GM12878 (cell line): ENCODE results near the gene ITFG1. TPM values are rescaled to one million over a fixed set of nuclear protein-coding genes. Genes with fewer than 3 reads are reported as not detected.
A peak's percentile ranks its signal among the peaks of the same experiment; 100 is the strongest.
"Not testable (repeated sequence)": the region's sequence is repeated elsewhere in the genome, so short reads cannot be mapped to it uniquely, and the experiment has no call there.

Source experiments
- ATAC-seq: fragments of 200-7000 bp; cut with Tn5 transposase; 3 replicates; pipeline ENCODE4 v1.9.1; 2020; ENCODE audit warnings: mild to moderate bottlenecking, moderate library complexity
- BruUV-seq: library from RNA; stranded (reverse); fragments of 400-500 nt; replicated peaks from 2 replicates; lab custom pipeline; 2021; lab: Mats Ljungman, UMichigan
- CTCF ChIA-PET: fragments of 300-600 bp; sonication (Branson Sonifier 250); formaldehyde crosslinking; extraction: SDS; loops from one replicate; lab custom pipeline; 2021; ENCODE audit warnings: inconsistent platforms; lab: Yijun Ruan, JAX
- POLR2A ChIA-PET: fragments of 350-600 bp; formaldehyde crosslinking; extraction: SDS; loops from one replicate; lab custom pipeline; 2021; ENCODE audit warnings: inconsistent platforms; lab: Charles Lee
- RAD21 ChIA-PET: fragments of 300-600 bp; sonication (Branson Sonifier 250); formaldehyde crosslinking; loops from one replicate; lab custom pipeline; 2023; ENCODE audit warnings: antibody characterized with exemption; ENCODE audit not compliant: unreplicated experiment; lab: Charles Lee
- SMC1A ChIA-PET: fragments of 300-600 bp; sonication (Branson Sonifier 250); formaldehyde crosslinking; loops from one replicate; lab custom pipeline; 2023; ENCODE audit not compliant: unreplicated experiment, uncharacterized antibody; lab: Charles Lee
- DNase-seq: peaks from one replicate; pipeline ENCODE4 v3.0.0-alpha.2; 2011; ENCODE audit warnings: low read depth, low spot score
- FAIRE-seq: peaks from 3 replicates; lab custom pipeline; 2011; peaks lifted over from hg19 to GRCh38; lab: Jason Lieb, UNC
- H2AFZ ChIP-seq: 2 replicates; pipeline ENCODE4 v1.6.0; 2011; ENCODE audit warnings: low read depth, low read length, control low read depth; ENCODE audit not compliant: control insufficient read depth
- H3K27ac ChIP-seq: 2 replicates; pipeline ENCODE4 v1.5.1; 2011; ENCODE audit warnings: control low read depth; ENCODE audit not compliant: control insufficient read depth, insufficient read depth
- H3K27me3 ChIP-seq, 2 experiments: replicated peaks in 1 of 2; 2 replicates each; pipeline versions ENCODE4 v1.6.0 to v1.6.1; 2011; ENCODE audit warnings: low read length in 1 of 2; ENCODE audit not compliant: control insufficient read depth in 2 of 2, insufficient read depth in 2 of 2
- H3K36me3 ChIP-seq, 2 experiments: 2 replicates each; pipeline ENCODE4 v1.5.1; 2011; ENCODE audit warnings: low read length in 1 of 2; ENCODE audit not compliant: control insufficient read depth in 2 of 2, insufficient read depth in 2 of 2
- H3K4me1 ChIP-seq: 2 replicates; pipeline ENCODE4 v1.6.1; 2011; ENCODE audit warnings: mild to moderate bottlenecking, low read length, moderate library complexity, mixed read lengths; ENCODE audit not compliant: control insufficient read depth, insufficient read depth
- H3K4me2 ChIP-seq: 2 replicates; pipeline ENCODE4 v1.6.0; 2011; ENCODE audit warnings: control low read depth; ENCODE audit not compliant: control insufficient read depth, insufficient read depth
- H3K4me3 ChIP-seq: fragments of 200-600 bp; sonication (generic); 2 replicates; pipeline ENCODE4 v1.5.1; 2016
- H3K79me2 ChIP-seq: 2 replicates; pipeline ENCODE4 v1.6.0; 2011; ENCODE audit warnings: low read length; ENCODE audit not compliant: control insufficient read depth, insufficient read depth
- H3K9ac ChIP-seq: 2 replicates; pipeline ENCODE4 v1.8.0; 2011; ENCODE audit warnings: low read length, control low read depth, mixed read lengths; ENCODE audit not compliant: control insufficient read depth, insufficient read depth
- H3K9me3 ChIP-seq: replicated peaks from 3 replicates; pipeline ENCODE4 v1.5.1; 2011; ENCODE audit warnings: mild to moderate bottlenecking, low read length; ENCODE audit not compliant: control insufficient read depth, insufficient read depth
- H4K20me1 ChIP-seq: 2 replicates; pipeline ENCODE4 v1.6.0; 2011; ENCODE audit not compliant: control insufficient read depth, insufficient read depth
- ATF7 ChIP-seq: fragments of 450-650 bp; IDR thresholded peaks from 2 replicates; pipeline ENCODE4 v1.6.1; 2016; ENCODE audit warnings: low read depth, mild to moderate bottlenecking
- MEF2B ChIP-seq: fragments of 450-650 bp; IDR thresholded peaks from 2 replicates; pipeline ENCODE4 v1.6.1; 2018; ENCODE audit warnings: mild to moderate bottlenecking, moderate library complexity; ENCODE audit not compliant: partially characterized antibody, poor library complexity, severe bottlenecking
- MTA2 ChIP-seq: fragments of 450-650 bp; IDR thresholded peaks from 2 replicates; pipeline ENCODE4 v1.6.1; 2016; ENCODE audit warnings: low read depth, mild to moderate bottlenecking, moderate library complexity
- NBN ChIP-seq: fragments of 450-650 bp; IDR thresholded peaks from 2 replicates; pipeline ENCODE4 v1.6.1; 2016
- POU2F2 ChIP-seq: IDR thresholded peaks from 3 replicates; pipeline ENCODE4 v1.6.1; 2011; ENCODE audit warnings: low read depth, mild to moderate bottlenecking, low read length, borderline replicate concordance
- RUNX3 ChIP-seq: IDR thresholded peaks from 2 replicates; pipeline ENCODE4 v1.6.1; 2012; ENCODE audit warnings: low read length, inconsistent platforms
- SIN3A ChIP-seq: IDR thresholded peaks from 2 replicates; pipeline ENCODE4 v1.6.1; 2012; ENCODE audit warnings: low read depth, low read length, improper control_type of control experiment
- ZBTB11 ChIP-seq: fragments of 450-650 bp; formaldehyde crosslinking; IDR thresholded peaks from 2 replicates; pipeline ENCODE4 v1.5.0; 2022; ENCODE audit warnings: mild to moderate bottlenecking, missing genetic modification characterization
- ZBTB40 ChIP-seq: fragments of 450-650 bp; IDR thresholded peaks from 2 replicates; pipeline ENCODE4 v1.6.1; 2016; ENCODE audit warnings: mild to moderate bottlenecking, moderate library complexity, borderline replicate concordance
- WGBS: methylation state at CpG from one replicate; pipeline ENCODE4 v1.1.6; 2016; ENCODE audit warnings: low lambda C conversion rate; ENCODE audit not compliant: insufficient replicate concordance, insufficient coverage; ENCODE audit errors: missing lambda C conversion rate; 5-methylcytosine and 5-hydroxymethylcytosine counted together
- in situ Hi-C: fragments of 300-500 bp; cut with MboI; formaldehyde crosslinking; loops from 9 replicates; pipeline ENCODE4 v1.14.3; 2018; ENCODE audit warnings: mixed read lengths
- intact Hi-C: fragments of 100-400 bp; cut with micrococcal nuclease; formaldehyde crosslinking; loops from one replicate; pipeline ENCODE4 v1.14.2; 2022; ENCODE audit not compliant: unreplicated experiment
- polyA plus RNA-seq, 11 experiments: library from polyadenylated mRNA; depleted of rRNA in 4 of 11; unstranded in 6 of 11; stranded (reverse) in 5 of 11; fragments of >200 nt; fragmentation: Nextera tagmentation in 4 of 11; fragmentation: Illumina TruSeq in 1 of 11; extraction: Ambion mirVana in 4 of 11; extraction: Trizol in 1 of 11; gene quantifications; 1 replicate in 1 of 11; 2 replicates in 10 of 11; pipeline versions ENCODE4 v1.2.1 to v1.2.3, GENCODE V29; 2011 to 2016; ENCODE audit warnings: inconsistent platforms in 2 of 11, missing spikeins in 2 of 11, low read depth in 1 of 11
- total RNA-seq, 4 experiments: library from RNA; depleted of rRNA in 3 of 4; stranded (reverse); fragments of >200 nt in 3 of 4; fragmentation: Illumina TruSeq in 1 of 4; extraction: Trizol in 1 of 4; gene quantifications; 2 replicates each; pipeline versions ENCODE4 v1.2.1 to v1.2.3, GENCODE V29; 2013 to 2021

Gene ITFG1
- total and polyA plus RNA-seq, 10 of the 15 experiments (the other 5 are each of a cell fraction or from before 2014, with no cell fraction given): 9.3 to 56.3 (median 28.6) TPM

GRCh38 chr16:47342055-47342454 is 118.8 kb downstream of the ITFG1 start (continued):
- no peak for TF ChIP-seq ZBTB40
- no peak for TF ChIP-seq ZBTB11 (CRISPR knock-in tag)
- no peak for TF ChIP-seq SIN3A

GRCh38 chr16:47330562-47330961 is 130.3 kb downstream of the ITFG1 start:
- H3K27ac ChIP-seq, CTCF ChIA-PET, FAIRE-seq, H3K4me3 ChIP-seq, H3K79me2 ChIP-seq, H3K9me3 ChIP-seq, BruUV-seq, H2AFZ ChIP-seq, H3K4me1 ChIP-seq, DNase-seq, POLR2A ChIA-PET, SMC1A ChIA-PET, in situ Hi-C loops, H4K20me1 ChIP-seq, intact Hi-C loops, H3K9ac ChIP-seq, H3K27me3 ChIP-seq, H3K36me3 ChIP-seq: not testable (repeated sequence)
- WGBS: 41% methylated on average over 3 of the region's 3 CpGs
- ATAC-seq: peak; percentile 61
- peak overlapping the region; percentile 22 for H3K4me2 ChIP-seq
- RAD21 ChIA-PET: interaction anchor here (1.7 kb wide), 1 partner anchor 8 kb away, joined by 4 read pairs; no protein-coding TSS in a partner anchor
- TF ChIP-seq NBN (0 out of 2 replicates have a peak, but pooled peaks have one; percentile 28), ATF7 (peak; percentile 38; the same call in 1 of the 2 replicates), MTA2 (peak; percentile 62; the same call in 1 of the 2 replicates), RUNX3 (peak; percentile 48), POU2F2 (peak; percentile 36; the same call in 1 of the 3 replicates), MEF2B (peak; percentile 18)

GRCh38 chr16:47324309-47324708 is 136.6 kb downstream of the ITFG1 start:
- DNase-seq, H3K27ac ChIP-seq, H3K79me2 ChIP-seq, BruUV-seq, H3K4me3 ChIP-seq, SMC1A ChIA-PET, ATAC-seq, FAIRE-seq, H3K9ac ChIP-seq, POLR2A ChIA-PET, H4K20me1 ChIP-seq, H3K36me3 ChIP-seq, H3K9me3 ChIP-seq, H2AFZ ChIP-seq, H3K4me2 ChIP-seq, intact Hi-C loops, H3K4me1 ChIP-seq, H3K27me3 ChIP-seq, in situ Hi-C loops: not testable (repeated sequence)
- RAD21 ChIA-PET: interaction anchor here (1.2 kb wide), 1 partner anchor 138 kb away, joined by 7 read pairs; no protein-coding TSS in a partner anchor
- CTCF ChIA-PET: interaction anchor here (0.6 to 1.2 kb wide), 2 partner anchors 765 to 834 kb away, joined by 3 read pairs; no protein-coding TSS in a partner anchor
- WGBS: 97% methylated on average over 2 of the region's 2 CpGs
